Prostate gland (tissue), 2 donors: Measurements from ENCODE around the gene SORBS2. TPM values are rescaled to one million over a fixed set of nuclear protein-coding genes. Genes with fewer than 3 reads are reported as not detected.

Experiments used
- DNase-seq: peaks from one replicate; pipeline ENCODE4 v3.0.0-alpha.2; 2019; ENCODE audit warnings: low spot score
- H3K27ac ChIP-seq, 2 donors: fragments of 200-600 bp; sonication (generic); 2 replicates each; pipeline ENCODE4 v1.5.1; 2017 to 2019
- H3K27me3 ChIP-seq: fragments of 200-600 bp; sonication (generic); replicated peaks from 2 replicates; pipeline ENCODE4 v1.5.1; 2019; ENCODE audit not compliant: insufficient read depth
- H3K36me3 ChIP-seq, 2 donors: fragments of 200-600 bp; sonication (generic); 1 replicate in 1 of 2; 2 replicates in 1 of 2; pipeline versions ENCODE4 v1.5.1 to v1.8.1; 2017 to 2019
- H3K4me1 ChIP-seq: fragments of 200-600 bp; sonication (generic); replicated peaks from 2 replicates; pipeline ENCODE4 v1.5.1; 2019
- H3K4me3 ChIP-seq, 2 donors: fragments of 200-600 bp; sonication (generic); 2 replicates each; pipeline ENCODE4 v1.5.1; 2017 to 2019
- H3K9me3 ChIP-seq: fragments of 200-600 bp; sonication (generic); 2 replicates; pipeline ENCODE4 v1.5.1; 2017
- CTCF ChIP-seq, 4 experiments: fragments of 200-600 bp in 2 of 4; fragments of 450-650 bp in 2 of 4; sonication (generic) in 2 of 4; IDR thresholded peaks; 1 replicate in 3 of 4; 2 replicates in 1 of 4; pipeline ENCODE4 v1.5.1; 2016 to 2019; ENCODE audit warnings: antibody characterized with exemption in 4 of 4, mild to moderate bottlenecking in 2 of 4, moderate library complexity in 2 of 4
- POLR2A ChIP-seq: fragments of 450-650 bp; IDR thresholded peaks from one replicate; pipeline ENCODE4 v1.6.1; 2016; ENCODE audit warnings: antibody characterized with exemption, mild to moderate bottlenecking
- POLR2AphosphoS5 ChIP-seq: sonication (generic); formaldehyde crosslinking; IDR thresholded peaks from one replicate; pipeline ENCODE4 v1.6.1; 2017; ENCODE audit warnings: antibody characterized with exemption
- WGBS: methylation state at CpG from one replicate; pipeline ENCODE4 v1.1.5; 2018; 5-methylcytosine and 5-hydroxymethylcytosine counted together
- intact Hi-C: fragments of 100-400 bp; cut with DNase I; formaldehyde crosslinking; loops from one replicate; pipeline ENCODE4 v1.14.2; 2022
- total RNA-seq, 2 donors: library from RNA; depleted of rRNA; stranded (reverse); fragments of >200 nt; gene quantifications; one replicate each; pipeline ENCODE4 v1.1.0, GENCODE V29; 2016

Gene SORBS2
- total RNA-seq, 2 donors from 2014 or later = 175 to 242 TPM

- Histone ChIP-seq H3K9me3 (no peaks in the 10 kb centered on the region), H3K4me3 (no peak overlapping the region), H3K27ac (peak overlapping the region; percentile 20 to 44), H3K27me3 (no peaks in the 10 kb centered on the region), H3K36me3 (no peaks in the 10 kb centered on the region), H3K4me1 (no peaks in the 10 kb centered on the region)
- no peak for DNase-seq
- TF ChIP-seq POLR2AphosphoS5 = peak; percentile 47
- no peak for TF ChIP-seq CTCF (IDR thresholded peaks at IDR 0.05)
- 62% methylated on average over 29 of the region's 29 CpGs for WGBS
- intact Hi-C loops = no loop called here
Observed at GRCh38 chr4:185820146-185821028, 8.4 kb upstream of the SORBS2 start.

GRCh38 chr4:185819144-185819543 is 7.2 kb upstream of the SORBS2 start:
- Histone ChIP-seq H3K36me3 (no peaks in the 10 kb centered on the region), H3K4me1 (no peaks in the 10 kb centered on the region), H3K4me3 (no peak overlapping the region), H3K27me3 (no peaks in the 10 kb centered on the region), H3K9me3 (no peaks in the 10 kb centered on the region), H3K27ac (no peak overlapping the region)
- intact Hi-C loops = loop anchor here (10.0 kb wide), 2 partner anchors 164 to 206 kb away; no protein-coding TSS in a partner anchor
- TF ChIP-seq POLR2AphosphoS5 (no peak), POLR2A (no peak), CTCF (IDR thresholded peaks at IDR 0.05) (no peak)
- WGBS = 95% methylated on average over 5 of the region's 5 CpGs
- DNase-seq = no peak

- no peak for TF ChIP-seq CTCF (IDR thresholded peaks at IDR 0.05)
- no peak for TF ChIP-seq POLR2A
- TF ChIP-seq POLR2AphosphoS5 = peak; percentile 63
- Histone ChIP-seq H3K9me3 (no peaks in the 10 kb centered on the region), H3K36me3 (no peaks in the 10 kb centered on the region), H3K27ac (peak overlapping the region; percentile 77 to 78), H3K4me1 (no peaks in the 10 kb centered on the region), H3K27me3 (no peaks in the 10 kb centered on the region), H3K4me3 (no peak overlapping the region)
- intact Hi-C loops = loop anchor here (10.0 kb wide), 2 partner anchors 163 to 207 kb away; no protein-coding TSS in a partner anchor
- 32% methylated on average over 8 of the region's 8 CpGs for WGBS
- DNase-seq = peak; percentile 67
Observed at GRCh38 chr4:185817403-185817818, 5.4 kb upstream of the SORBS2 start.

- Histone ChIP-seq H3K4me3 (no peak overlapping the region), H3K4me1 (no peaks in the 10 kb centered on the region), H3K27me3 (no peaks in the 10 kb centered on the region), H3K9me3 (no peaks in the 10 kb centered on the region), H3K36me3 (no peaks in the 10 kb centered on the region), H3K27ac (no peak overlapping the region)
- 97% methylated on average over 8 of the region's 8 CpGs for WGBS
- TF ChIP-seq CTCF (IDR thresholded peaks at IDR 0.05) (no peak), POLR2A (no peak), POLR2AphosphoS5 (no peak)
- no peak for DNase-seq
- intact Hi-C loops = loop anchor here (10.0 kb wide), 2 partner anchors 158 to 212 kb away; no protein-coding TSS in a partner anchor
Observed at GRCh38 chr4:185813133-185813532, 1.1 kb upstream of the SORBS2 start.
